Activated CD4-positive, alpha-beta T cell treated with anti-CD3 and anti-CD28 coated beads, Interleukin-2, amount 10 ng/mL, durations not matched to agents 7 days and 5 days (primary cell): ENCODE measurements around the gene PCDH9. TPM values are rescaled to one million over a fixed set of nuclear protein-coding genes. Genes with fewer than 3 reads are reported as not detected.

Source experiments
- CTCF ChIA-PET: fragments of 350-600 bp; sonication (Branson Sonifier 250); formaldehyde crosslinking; loops from one replicate; lab custom pipeline; 2021; ENCODE audit warnings: antibody characterized with exemption; lab: Charles Lee
- POLR2A ChIA-PET: fragments of 350-600 bp; sonication (Branson Sonifier 250); formaldehyde crosslinking; loops from one replicate; lab custom pipeline; 2021; ENCODE audit warnings: antibody characterized with exemption; lab: Charles Lee
- DNase-seq: peaks from one replicate; pipeline ENCODE4 v3.0.0-alpha.2; 2020
- H3K27ac Mint-ChIP-seq: one replicate; pipeline ENCODE4 v1.8.0; 2021; ENCODE audit warnings: mild to moderate bottlenecking, moderate library complexity, mixed read lengths
- H3K27me3 Mint-ChIP-seq: one replicate; pipeline ENCODE4 v1.8.0; 2021; ENCODE audit warnings: mixed read lengths
- H3K36me3 Mint-ChIP-seq: one replicate; pipeline ENCODE4 v1.8.0; 2021; ENCODE audit warnings: low read depth, mixed read lengths
- H3K4me1 Mint-ChIP-seq: one replicate; pipeline ENCODE4 v1.8.0; 2021; ENCODE audit warnings: mixed read lengths
- H3K4me3 Mint-ChIP-seq: one replicate; pipeline ENCODE4 v1.8.0; 2021; ENCODE audit warnings: mild to moderate bottlenecking, moderate library complexity, mixed read lengths
- H3K9me3 Mint-ChIP-seq: one replicate; pipeline ENCODE4 v1.8.0; 2021; ENCODE audit warnings: mixed read lengths
- total RNA-seq, 2 experiments: library from RNA; stranded (reverse); gene quantifications; one replicate each; pipeline ENCODE4 v1.2.3, GENCODE V29; 2021

PCDH9 gene
- total RNA-seq, 2 experiments from 2014 or later = 0.25 to 0.30 TPM

DNA sequence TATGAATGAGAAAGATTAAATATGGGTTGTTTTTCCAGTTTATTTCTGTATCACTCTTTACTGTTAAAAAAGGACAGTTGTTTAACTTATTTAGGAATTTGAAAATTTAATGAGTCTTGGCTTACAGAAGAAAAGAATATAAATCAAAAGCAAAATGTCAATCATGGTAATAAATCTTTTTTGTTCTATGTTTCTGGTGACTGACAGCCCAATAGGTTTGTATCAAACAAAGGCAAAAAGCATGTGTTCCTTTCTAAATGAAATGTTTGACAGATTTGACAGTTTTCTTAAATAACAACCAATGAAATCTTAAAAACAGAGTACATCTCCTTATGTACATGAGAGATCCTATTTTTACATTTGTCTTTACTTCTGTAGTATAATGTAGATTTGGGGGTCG, 11.0 kb downstream of the PCDH9 start:
- DNase-seq = no peak
- CTCF ChIA-PET = no interaction called here
- no peaks in the 10 kb centered on the region for H3K36me3 Mint-ChIP-seq
- POLR2A ChIA-PET = no interaction called here
- H3K4me3 Mint-ChIP-seq = no peak overlapping the region
- peaks cover 2% of the 10 kb centered on the region for H3K27me3 Mint-ChIP-seq
- H3K9me3 Mint-ChIP-seq = no peaks in the 10 kb centered on the region
- peaks cover 2% of the 10 kb centered on the region for H3K4me1 Mint-ChIP-seq
- no peak overlapping the region for H3K27ac Mint-ChIP-seq

- Mint-ChIP-seq H3K36me3 (no peaks in the 10 kb centered on the region), H3K4me1 (no peaks in the 10 kb centered on the region), H3K9me3 (no peaks in the 10 kb centered on the region), H3K27ac (no peak overlapping the region), H3K4me3 (no peak overlapping the region), H3K27me3 (peaks cover 1% of the 10 kb centered on the region)
- CTCF ChIA-PET = interaction anchor here (0.9 kb wide), 1 partner anchor 11 kb away, joined by 4 read pairs; no protein-coding TSS in a partner anchor
- POLR2A ChIA-PET = no interaction called here
- DNase-seq = no peak
These were observed 12.3 kb downstream of the PCDH9 start for GRCh38 chr13:67217880-67218279.

GRCh38 chr13:67216864-67217263, 13.3 kb downstream of the PCDH9 start:
- Mint-ChIP-seq H3K9me3 (no peaks in the 10 kb centered on the region), H3K36me3 (no peaks in the 10 kb centered on the region), H3K4me3 (no peak overlapping the region), H3K27ac (no peak overlapping the region), H3K27me3 (no peaks in the 10 kb centered on the region), H3K4me1 (no peaks in the 10 kb centered on the region)
- CTCF ChIA-PET = no interaction called here
- POLR2A ChIA-PET = no interaction called here
- no peak for DNase-seq

- ChIA-PET CTCF (no interaction called here), POLR2A (no interaction called here)
- Mint-ChIP-seq H3K27me3 (no peaks in the 10 kb centered on the region), H3K9me3 (no peaks in the 10 kb centered on the region), H3K4me3 (no peak overlapping the region), H3K4me1 (no peaks in the 10 kb centered on the region), H3K36me3 (no peaks in the 10 kb centered on the region), H3K27ac (no peak overlapping the region)
- no peak for DNase-seq
These were observed 19.9 kb downstream of the PCDH9 start for GRCh38 chr13:67210208-67210607.

DNA sequence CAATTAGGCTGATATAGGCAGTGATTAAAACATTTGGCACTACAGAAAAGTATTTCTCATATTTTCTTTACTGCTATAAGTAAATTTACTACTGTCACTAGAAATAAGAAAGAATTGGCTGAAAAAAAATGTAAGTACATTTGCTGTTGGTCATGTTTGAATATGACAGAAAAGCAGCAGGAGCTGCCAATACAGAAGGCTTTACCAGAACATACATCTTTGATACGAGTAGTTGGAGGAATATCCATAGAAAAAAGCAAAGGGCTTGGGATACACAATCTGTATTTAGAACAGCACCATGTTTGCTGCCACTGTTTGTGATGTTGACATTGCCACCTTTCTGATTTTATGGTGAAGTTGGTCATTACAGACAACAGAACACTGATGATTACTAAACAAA, 21.6 kb downstream of the PCDH9 start:
- Mint-ChIP-seq H3K27me3 (no peaks in the 10 kb centered on the region), H3K4me3 (no peak overlapping the region), H3K9me3 (no peaks in the 10 kb centered on the region), H3K4me1 (no peaks in the 10 kb centered on the region), H3K27ac (no peak overlapping the region), H3K36me3 (no peaks in the 10 kb centered on the region)
- ChIA-PET CTCF (no interaction called here), POLR2A (no interaction called here)
- DNase-seq = no peak

DNA sequence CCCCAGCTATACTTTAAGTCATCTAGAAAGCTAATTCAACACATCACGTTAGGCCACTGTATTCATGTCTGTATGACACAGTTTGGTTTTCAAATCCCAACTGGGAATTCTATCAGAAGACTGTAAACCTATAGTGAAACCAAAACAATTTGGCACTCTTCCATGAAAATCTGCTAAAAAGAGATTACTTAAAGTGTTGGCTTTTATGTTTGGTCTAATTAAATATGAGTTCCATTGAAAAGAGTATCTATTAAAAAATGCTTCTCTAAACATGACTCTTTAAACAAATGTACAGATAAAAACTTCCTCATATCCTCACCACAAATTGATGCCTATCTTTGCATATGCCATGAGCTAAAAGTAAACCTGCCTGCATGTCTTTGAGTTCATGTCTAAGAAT, 25.4 kb downstream of the PCDH9 start:
- POLR2A ChIA-PET = no interaction called here
- Mint-ChIP-seq H3K4me1 (no peaks in the 10 kb centered on the region), H3K4me3 (no peak overlapping the region), H3K9me3 (no peaks in the 10 kb centered on the region), H3K36me3 (no peaks in the 10 kb centered on the region), H3K27me3 (no peaks in the 10 kb centered on the region), H3K27ac (no peak overlapping the region)
- DNase-seq = no peak
- CTCF ChIA-PET = no interaction called here

GRCh38 chr13:67200605-67201004, 29.5 kb downstream of the PCDH9 start:
- ChIA-PET POLR2A (no interaction called here), CTCF (no interaction called here)
- no peaks in the 10 kb centered on the region for H3K36me3 Mint-ChIP-seq
- H3K27ac Mint-ChIP-seq = no peak overlapping the region
- DNase-seq = no peak
- H3K27me3 Mint-ChIP-seq = no peaks in the 10 kb centered on the region
- no peaks in the 10 kb centered on the region for H3K4me1 Mint-ChIP-seq
- no peak overlapping the region for H3K4me3 Mint-ChIP-seq
- no peaks in the 10 kb centered on the region for H3K9me3 Mint-ChIP-seq

DNA sequence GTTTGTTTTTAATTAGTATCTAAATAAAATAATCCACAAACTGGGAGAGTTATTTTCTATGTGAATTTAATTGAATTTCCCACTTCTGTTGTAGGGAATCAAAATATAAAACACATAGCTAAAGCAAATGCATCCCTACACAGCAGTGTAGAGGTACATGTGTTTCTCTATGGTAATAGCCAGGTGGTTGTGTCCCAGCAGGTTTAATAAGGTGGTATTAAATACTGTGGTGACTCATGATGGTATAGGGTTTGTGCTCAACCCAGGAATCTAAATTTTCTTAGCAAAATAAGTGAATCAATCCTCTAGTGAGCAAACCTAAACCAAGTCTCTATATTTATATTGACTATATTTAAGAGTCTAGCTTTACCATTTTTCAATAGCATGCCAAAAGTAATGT, 30.0 kb downstream of the PCDH9 start:
- H3K27ac Mint-ChIP-seq = no peak overlapping the region
- POLR2A ChIA-PET = no interaction called here
- CTCF ChIA-PET = no interaction called here
- H3K4me3 Mint-ChIP-seq = no peak overlapping the region
- no peaks in the 10 kb centered on the region for H3K4me1 Mint-ChIP-seq
- H3K36me3 Mint-ChIP-seq = no peaks in the 10 kb centered on the region
- DNase-seq = no peak
- no peaks in the 10 kb centered on the region for H3K9me3 Mint-ChIP-seq
- H3K27me3 Mint-ChIP-seq = no peaks in the 10 kb centered on the region

DNA sequence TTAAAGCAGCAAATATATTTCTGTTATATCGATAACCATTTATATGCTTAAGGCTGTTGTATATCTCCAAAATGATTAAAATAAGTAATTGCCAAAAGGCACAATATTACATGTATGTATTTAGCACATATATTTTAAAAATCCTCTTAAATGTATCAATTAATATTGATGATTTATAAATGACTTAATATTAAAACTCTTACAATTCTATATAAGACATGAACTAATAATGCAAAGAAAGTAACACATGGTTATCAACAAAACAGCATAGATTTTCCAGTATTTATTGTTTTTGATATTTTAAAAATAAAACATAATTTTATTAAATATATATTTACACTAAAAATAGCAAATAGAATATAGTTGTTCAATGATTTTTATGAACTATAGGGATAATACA, 32.4 kb downstream of the PCDH9 start:
- no peaks in the 10 kb centered on the region for H3K27me3 Mint-ChIP-seq
- H3K9me3 Mint-ChIP-seq = no peaks in the 10 kb centered on the region
- ChIA-PET CTCF (no interaction called here), POLR2A (no interaction called here)
- H3K4me1 Mint-ChIP-seq = no peaks in the 10 kb centered on the region
- H3K4me3 Mint-ChIP-seq = no peak overlapping the region
- no peaks in the 10 kb centered on the region for H3K36me3 Mint-ChIP-seq
- no peak for DNase-seq
- no peak overlapping the region for H3K27ac Mint-ChIP-seq

- DNase-seq = no peak
- ChIA-PET POLR2A (no interaction called here), CTCF (no interaction called here)
- Mint-ChIP-seq H3K36me3 (no peaks in the 10 kb centered on the region), H3K9me3 (no peaks in the 10 kb centered on the region), H3K27me3 (peaks cover 3% of the 10 kb centered on the region), H3K4me1 (no peaks in the 10 kb centered on the region), H3K4me3 (no peak overlapping the region), H3K27ac (no peak overlapping the region)
These were observed 36.2 kb downstream of the PCDH9 start for GRCh38 chr13:67193979-67194378.

- Mint-ChIP-seq H3K4me3 (no peak overlapping the region), H3K4me1 (no peaks in the 10 kb centered on the region), H3K9me3 (no peaks in the 10 kb centered on the region), H3K27me3 (peaks cover 3% of the 10 kb centered on the region), H3K36me3 (no peaks in the 10 kb centered on the region), H3K27ac (no peak overlapping the region)
- DNase-seq = no peak
- ChIA-PET CTCF (no interaction called here), POLR2A (no interaction called here)
These were observed 37.4 kb downstream of the PCDH9 start for GRCh38 chr13:67192751-67193150.

DNA sequence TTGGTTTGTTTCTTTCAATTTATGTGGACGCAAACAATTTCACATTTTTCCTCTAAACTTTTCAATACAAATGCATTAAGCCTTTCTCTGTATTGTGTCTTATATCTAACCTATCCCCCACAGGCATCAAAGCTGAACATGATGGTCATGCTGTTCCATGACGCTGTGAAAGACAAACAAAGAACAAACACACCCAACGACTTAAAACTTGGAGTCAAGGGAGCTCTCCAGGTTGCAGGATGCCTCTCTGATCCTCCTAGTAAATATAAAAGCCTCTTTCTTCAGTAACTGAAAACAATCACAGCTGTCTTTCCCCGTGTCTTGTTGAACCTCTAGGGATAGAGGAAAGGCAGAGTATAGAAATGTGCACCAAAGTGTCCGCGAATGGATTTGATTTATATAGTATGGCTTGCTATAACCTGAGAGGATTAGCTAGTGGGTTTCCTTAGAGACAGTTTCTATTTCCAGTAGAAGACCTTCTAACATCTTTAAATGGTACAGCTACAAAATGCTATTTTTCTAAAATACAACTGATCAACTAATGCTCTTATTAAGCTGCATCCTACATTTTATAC, 43.1 kb downstream of the PCDH9 start:
- Mint-ChIP-seq H3K36me3 (no peaks in the 10 kb centered on the region), H3K4me1 (no peaks in the 10 kb centered on the region), H3K4me3 (no peak overlapping the region), H3K27me3 (no peaks in the 10 kb centered on the region), H3K9me3 (no peaks in the 10 kb centered on the region), H3K27ac (no peak overlapping the region)
- no peak for DNase-seq
- ChIA-PET CTCF (no interaction called here), POLR2A (no interaction called here)

DNA sequence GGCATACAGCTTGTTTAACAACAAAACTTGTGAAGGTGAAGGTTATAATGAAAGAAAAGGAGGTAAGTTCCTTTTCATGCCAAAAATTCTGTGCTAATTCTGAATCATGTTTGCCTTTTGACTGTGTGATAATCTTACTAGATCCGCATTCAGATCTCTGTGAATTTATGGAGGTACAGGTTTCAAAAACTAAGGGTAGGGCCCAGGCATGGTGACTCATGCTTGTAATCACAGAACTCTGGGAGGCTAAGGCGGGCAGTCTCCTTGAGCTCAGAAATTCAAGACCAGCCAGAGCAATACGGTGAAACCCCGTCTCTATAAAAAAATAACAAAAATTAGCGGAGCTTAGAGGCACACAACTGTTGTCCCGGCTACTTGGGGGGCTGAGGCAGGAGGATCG, 45.9 kb downstream of the PCDH9 start:
- H3K36me3 Mint-ChIP-seq = no peaks in the 10 kb centered on the region
- H3K27ac Mint-ChIP-seq = no peak overlapping the region
- H3K27me3 Mint-ChIP-seq = no peaks in the 10 kb centered on the region
- CTCF ChIA-PET = no interaction called here
- POLR2A ChIA-PET = no interaction called here
- H3K4me1 Mint-ChIP-seq = no peaks in the 10 kb centered on the region
- DNase-seq = no peak
- H3K4me3 Mint-ChIP-seq = no peak overlapping the region
- H3K9me3 Mint-ChIP-seq = no peaks in the 10 kb centered on the region

GRCh38 chr13:67183151-67183550, 47.0 kb downstream of the PCDH9 start:
- Mint-ChIP-seq H3K36me3 (no peaks in the 10 kb centered on the region), H3K9me3 (no peaks in the 10 kb centered on the region), H3K27me3 (no peaks in the 10 kb centered on the region), H3K4me3 (no peak overlapping the region), H3K27ac (no peak overlapping the region), H3K4me1 (no peaks in the 10 kb centered on the region)
- DNase-seq = no peak
- POLR2A ChIA-PET = no interaction called here
- CTCF ChIA-PET = no interaction called here
